K562 (cell line): ENCODE measurements around the gene KLB. TPM values are rescaled to one million over a fixed set of nuclear protein-coding genes. Genes with fewer than 3 reads are reported as not detected.

ENCODE experiments used
- ATAC-seq: fragments of 200-7000 bp; cut with Tn5 transposase; 3 replicates; pipeline ENCODE4 v1.9.1; 2020; ENCODE audit warnings: moderate library complexity
- BruUV-seq: library from RNA; stranded (reverse); fragments of 400-500 nt; replicated peaks from 2 replicates; lab custom pipeline; 2021; lab: Mats Ljungman, UMichigan
- CTCF ChIA-PET: fragments of 300-600 bp; formaldehyde crosslinking; extraction: SDS; loops from one replicate; lab custom pipeline; 2021; ENCODE audit warnings: low intra/inter-chr PET ratio; lab: Yijun Ruan, JAX
- POLR2A ChIA-PET: fragments of 300-600, 350-650 bp; sonication (Branson Sonifier 250); formaldehyde crosslinking; extraction: SDS; loops from one replicate; lab custom pipeline; 2021; ENCODE audit warnings: antibody characterized with exemption, inconsistent platforms; lab: Yijun Ruan, JAX
- DNase-seq, 4 experiments: peaks; one replicate each; pipeline versions ENCODE4 v3.0.0 to v3.0.0-alpha.2; 2011 to 2018; ENCODE audit warnings: low spot score in 3 of 4, mixed read lengths in 3 of 4; ENCODE audit errors: extremely low read depth in 1 of 4
- FAIRE-seq: peaks from 2 replicates; lab custom pipeline; 2011; peaks lifted over from hg19 to GRCh38; lab: Jason Lieb, UNC
- H2AFZ ChIP-seq: 2 replicates; pipeline ENCODE4 v1.6.0; 2011; ENCODE audit warnings: low read depth, low read length, control low read depth, inconsistent platforms
- H3K27ac ChIP-seq: fragments of 200-600 bp; 3 replicates; pipeline ENCODE4 v1.8.0; 2011; ENCODE audit warnings: low read depth, mild to moderate bottlenecking, control low read depth, inconsistent platforms, low read length, moderate library complexity, mixed read lengths; ENCODE audit errors: extremely low read depth
- H3K27me3 ChIP-seq, 2 experiments: fragments of 300-600 bp in 1 of 2; 2 replicates in 1 of 2; 3 replicates in 1 of 2; pipeline versions ENCODE4 v1.6.0 to v1.8.0; 2011; ENCODE audit warnings: inconsistent platforms in 2 of 2, low read length in 2 of 2, mild to moderate bottlenecking in 1 of 2, mixed read lengths in 1 of 2, moderate library complexity in 1 of 2; ENCODE audit not compliant: control insufficient read depth in 2 of 2, insufficient read depth in 2 of 2
- H3K36me3 ChIP-seq: fragments of 300-600 bp; 3 replicates; pipeline ENCODE4 v1.8.0; 2011; ENCODE audit warnings: mild to moderate bottlenecking, low read length, inconsistent platforms; ENCODE audit not compliant: control insufficient read depth, insufficient read depth
- H3K4me1 ChIP-seq, 2 experiments: fragments of 200-600 bp in 1 of 2; replicated peaks in 1 of 2; 2 replicates in 1 of 2; 3 replicates in 1 of 2; pipeline versions ENCODE4 v1.5.1 to v1.8.0; 2011; ENCODE audit warnings: inconsistent platforms in 2 of 2, low read length in 2 of 2, mild to moderate bottlenecking in 1 of 2, mixed read lengths in 1 of 2, moderate library complexity in 1 of 2; ENCODE audit not compliant: control insufficient read depth in 2 of 2, insufficient read depth in 2 of 2
- H3K4me2 ChIP-seq: 2 replicates; pipeline ENCODE4 v1.6.1; 2011; ENCODE audit warnings: low read length, control low read depth, inconsistent platforms, mixed read lengths; ENCODE audit not compliant: insufficient read depth
- H3K4me3 ChIP-seq: fragments of 200-600 bp; sonication (generic), shearing (Covaris generic); 2 replicates; pipeline ENCODE4 v1.5.1; 2016; ENCODE audit warnings: control low read depth, inconsistent platforms
- H3K79me2 ChIP-seq: fragments of 200-600 bp; 3 replicates; pipeline ENCODE4 v1.8.0; 2011; ENCODE audit warnings: low read length, inconsistent platforms; ENCODE audit not compliant: control insufficient read depth, insufficient read depth
- H3K9ac ChIP-seq, 2 experiments: 2 replicates each; pipeline versions ENCODE4 v1.6.0 to v1.6.1; 2011; ENCODE audit warnings: low read depth in 2 of 2, low read length in 2 of 2, control low read depth in 1 of 2, inconsistent platforms in 1 of 2, mild to moderate bottlenecking in 1 of 2, mixed read lengths in 1 of 2; ENCODE audit not compliant: insufficient read depth in 1 of 2
- H3K9me1 ChIP-seq: one replicate; pipeline ENCODE4 v1.6.0; 2011; ENCODE audit warnings: inconsistent platforms, mild to moderate bottlenecking, low read length, moderate library complexity; ENCODE audit not compliant: control insufficient read depth, insufficient read depth
- H3K9me3 ChIP-seq: replicated peaks from 2 replicates; pipeline ENCODE4 v1.5.1; 2011; ENCODE audit warnings: low read depth, low read length, inconsistent platforms; ENCODE audit not compliant: control insufficient read depth, insufficient read depth
- H4K20me1 ChIP-seq: replicated peaks from 2 replicates; pipeline ENCODE4 v1.6.1; 2011; ENCODE audit warnings: low read length, inconsistent platforms, mixed read lengths; ENCODE audit not compliant: control insufficient read depth, insufficient read depth
- BHLHE40 ChIP-seq: IDR thresholded peaks from 2 replicates; pipeline ENCODE4 v1.6.1; 2011; ENCODE audit warnings: low read length, improper control_type of control experiment
- EWSR1 ChIP-seq: fragments of 450-650 bp; IDR thresholded peaks from 2 replicates; pipeline ENCODE4 v1.6.1; 2018; ENCODE audit warnings: borderline replicate concordance, mild to moderate bottlenecking, low read depth, moderate library complexity; ENCODE audit not compliant: partially characterized antibody
- HDAC8 ChIP-seq: fragments of 450-650 bp; IDR thresholded peaks from 2 replicates; pipeline ENCODE4 v1.6.1; 2016; ENCODE audit warnings: mild to moderate bottlenecking, missing genetic modification characterization, moderate library complexity, missing compliant biosample characterization
- HEY1 ChIP-seq: fragments of 250-450 bp; sonication (Bioruptor Pico); IDR thresholded peaks from 2 replicates; pipeline ENCODE4 v1.5.0; 2020; ENCODE audit warnings: mild to moderate bottlenecking, moderate library complexity, borderline replicate concordance
- MAFG ChIP-seq: fragments of 450-650 bp; conservative IDR thresholded peaks from 2 replicates; pipeline ENCODE4 v1.6.1; 2016; ENCODE audit warnings: missing genetic modification characterization, missing compliant biosample characterization
- NBN ChIP-seq: fragments of 450-650 bp; IDR thresholded peaks from 2 replicates; pipeline ENCODE4 v1.6.1; 2016; ENCODE audit warnings: low read depth, mild to moderate bottlenecking
- SMC3 ChIP-seq: conservative IDR thresholded peaks from 2 replicates; pipeline ENCODE4 v1.6.1; 2011; ENCODE audit warnings: low read depth, low read length, improper control_type of control experiment; ENCODE audit not compliant: insufficient read depth
- STAT5B ChIP-seq: fragments of 250-450 bp; sonication (Bioruptor Pico); IDR thresholded peaks from 2 replicates; pipeline ENCODE4 v1.8.0; 2021; ENCODE audit warnings: mild to moderate bottlenecking, inconsistent platforms
- TRIM24 ChIP-seq, 2 experiments: fragments of 450-650 bp; IDR thresholded peaks; 2 replicates each; pipeline ENCODE4 v1.6.1; 2016
- YBX1 ChIP-seq: fragments of 450-650 bp; IDR thresholded peaks from 2 replicates; pipeline ENCODE4 v1.7.1; 2016; ENCODE audit warnings: mild to moderate bottlenecking
- ZBED1 ChIP-seq: IDR thresholded peaks from 2 replicates; pipeline ENCODE4 v1.6.1; 2014
- WGBS: fragments of 100-300 bp; shearing (Covaris generic); methylation state at CpG from one replicate; pipeline ENCODE4 v1.1.6; 2016; ENCODE audit warnings: low coverage, mixed read lengths; ENCODE audit not compliant: insufficient coverage; ENCODE audit errors: missing lambda C conversion rate; 5-methylcytosine and 5-hydroxymethylcytosine counted together
- in situ Hi-C: fragments of 300-500 bp; cut with MboI; formaldehyde crosslinking; loops from 4 replicates; pipeline ENCODE4 v1.15.0; 2018; ENCODE audit warnings: inconsistent platforms, mixed read lengths
- intact Hi-C: fragments of 100-400 bp; cut with micrococcal nuclease; formaldehyde crosslinking; loops from 2 replicates; pipeline ENCODE4 v1.14.2; 2022
- polyA plus RNA-seq, 8 experiments: library from polyadenylated mRNA; depleted of rRNA in 4 of 8; stranded (reverse) in 5 of 8; unstranded in 3 of 8; fragments of >200 nt; fragmentation: Nextera tagmentation in 2 of 8; fragmentation: Illumina TruSeq in 1 of 8; extraction: Ambion mirVana in 2 of 8; extraction: Trizol in 1 of 8; gene quantifications; 2 replicates each; pipeline versions ENCODE4 v1.2.1 to v1.2.3, GENCODE V29; 2011 to 2014; ENCODE audit warnings: inconsistent platforms in 1 of 8, missing spikeins in 1 of 8
- total RNA-seq, 7 experiments: library from RNA; depleted of rRNA in 6 of 7; stranded (reverse); fragments of >200 nt in 6 of 7; fragmentation: Illumina TruSeq in 2 of 7; extraction: Trizol in 2 of 7; gene quantifications; 2 replicates each; pipeline versions ENCODE4 v1.2.1 to v1.2.3, GENCODE V29; 2011 to 2021; ENCODE audit warnings: low replicate concordance in 1 of 7
- TF ChIP-seq, protein P1 (sequence below): conservative IDR thresholded peaks from 2 replicates; pipeline ENCODE4 v1.6.1; 2011; ENCODE audit warnings: low read depth, mild to moderate bottlenecking, low read length; ENCODE audit not compliant: control insufficient read depth
- TF ChIP-seq, protein P2 (sequence below), 2 experiments: fragments of 250-450 bp in 1 of 2; fragments of 450-650 bp in 1 of 2; sonication (Bioruptor Pico) in 1 of 2; IDR thresholded peaks; 2 replicates each; pipeline versions ENCODE4 v1.6.1 to v1.8.0; 2016 to 2021; ENCODE audit warnings: mild to moderate bottlenecking in 2 of 2, moderate library complexity in 2 of 2, missing compliant biosample characterization in 1 of 2, missing genetic modification characterization in 1 of 2
- TF ChIP-seq, protein P3 (sequence below): sonication (generic); formaldehyde crosslinking; IDR thresholded peaks from 2 replicates; pipeline ENCODE4 v1.8.0; 2022; ENCODE audit warnings: missing genetic modification reagents, mild to moderate bottlenecking, moderate library complexity, borderline replicate concordance
- TF ChIP-seq, protein P4 (sequence below): sonication (generic); formaldehyde crosslinking; IDR thresholded peaks from 2 replicates; pipeline ENCODE4 v1.8.1; 2022; ENCODE audit warnings: missing genetic modification reagents

Gene KLB
- total and polyA plus RNA-seq, 9 of the 15 experiments (the other 6 are each of a cell fraction or from before 2014, with no cell fraction given) = 0.04 to 0.13 TPM; not detected in 7

DNA sequence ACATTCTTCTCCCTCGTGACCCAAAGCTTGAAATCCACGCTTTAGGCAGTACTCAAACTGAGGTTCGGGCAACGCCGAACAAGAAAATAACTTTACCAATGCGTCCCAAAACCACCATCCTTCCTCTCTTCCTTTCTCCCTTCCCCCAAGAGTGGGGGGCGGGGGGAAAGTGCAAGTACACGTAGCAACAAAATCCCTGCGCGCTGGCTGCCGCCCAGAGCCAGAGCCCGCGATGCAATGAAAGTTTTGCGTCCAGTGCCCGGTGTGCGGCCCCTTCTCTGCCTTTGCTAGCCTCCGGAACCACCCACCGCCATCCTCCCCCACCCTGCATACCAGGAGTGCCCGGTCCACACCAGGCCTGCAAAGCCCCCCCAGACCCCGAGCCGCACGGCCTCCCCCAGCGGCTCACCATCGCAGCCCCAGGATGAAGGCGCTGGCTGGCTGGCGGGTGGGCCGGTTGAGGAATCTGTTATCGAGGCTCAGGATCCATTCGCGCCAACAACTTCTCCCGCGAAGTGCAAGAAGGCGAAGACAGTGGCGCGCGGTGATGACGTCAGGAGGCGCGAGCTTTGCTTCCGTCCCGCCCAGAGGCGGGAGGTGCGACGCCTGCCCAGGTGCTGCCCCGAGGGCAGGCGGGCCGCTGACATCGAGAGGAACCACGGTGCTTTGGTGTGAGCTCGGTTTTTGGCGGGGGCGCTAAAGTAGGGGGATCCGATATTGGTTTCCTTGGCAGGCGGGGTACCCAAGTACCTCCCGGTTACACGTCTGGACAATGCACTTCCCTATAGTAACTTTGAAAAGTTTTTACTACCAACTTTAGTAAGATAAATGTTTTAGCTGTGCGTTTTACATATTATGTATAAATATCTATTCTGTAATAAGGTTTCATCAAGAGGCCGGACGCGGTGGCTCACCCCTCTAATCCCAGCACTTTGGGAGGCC, 40.6 kb upstream of the KLB start, which contains the start of gene RFC1:
Gene RFC1, minus strand, starts transcription at position 533 of the 942 bp plus-strand sequence. Its CDS starts 121 bp downstream, at position 412.
- Histone ChIP-seq H3K4me1 (peaks cover 3 to 9% of the 10 kb centered on the region in 2 experiments; a peak in 3 of 5 replicates), H3K9ac (peak within 1 kb of the TSS; percentile 86 to 97), H4K20me1 (no peaks in the 10 kb centered on the region), H3K9me1 (no peaks in the 10 kb centered on the region), H3K9me3 (0 out of 2 replicates have a peak, but pooled peaks cover 2% of the 10 kb centered on the region), H3K4me2 (peak within 1 kb of the TSS; percentile 92), H3K4me3 (peak within 1 kb of the TSS; percentile 69), H2AFZ (peak within 1 kb of the TSS; percentile 91), H3K79me2 (peaks cover 50% of the 10 kb centered on the region), H3K27ac (peak within 1 kb of the TSS; percentile 74), H3K27me3 (no peaks in the 10 kb centered on the region), H3K36me3 (peaks cover 3% of the 10 kb centered on the region; the same call in 1 of the 3 replicates)
- CTCF ChIA-PET = no interaction called here
- no TSS peak for BruUV-seq
- ATAC-seq (peak; percentile 91), FAIRE-seq (peak; percentile 85), DNase-seq (peak; percentile 83 to 97 (median 88))
- POLR2A ChIA-PET = interaction anchor here (0.6 to 2.2 kb wide), 11 partner anchors 9 to 488 kb away, joined by 3 to 9 read pairs (median 4); partner anchors contain the start of genes LIAS and RPL9
- intact Hi-C loops = no loop called here
- 8% methylated on average over 47 of the region's 60 CpGs for WGBS
- in situ Hi-C loops = no loop called here
- TF ChIP-seq STAT5B (CRISPR knock-in tag) (no peak), SMC3 (no peak), HDAC8 (tag) (peak; percentile 75; the same call in 1 of the 2 replicates), BHLHE40 (peak; percentile 50; the same call in 1 of the 2 replicates), TRIM24 (IDR thresholded peaks at IDR 0.05) (peak; percentile 77 to 88), NBN (peak; percentile 95; the same call in 1 of the 2 replicates), MAFG (tag) (no peak), EWSR1 (no peak), HEY1 (CRISPR knock-in tag) (no peak), ZBED1 (no peak; the same call in 1 of the 2 replicates), YBX1 (no peak)
- TF ChIP-seq, protein P1, sequence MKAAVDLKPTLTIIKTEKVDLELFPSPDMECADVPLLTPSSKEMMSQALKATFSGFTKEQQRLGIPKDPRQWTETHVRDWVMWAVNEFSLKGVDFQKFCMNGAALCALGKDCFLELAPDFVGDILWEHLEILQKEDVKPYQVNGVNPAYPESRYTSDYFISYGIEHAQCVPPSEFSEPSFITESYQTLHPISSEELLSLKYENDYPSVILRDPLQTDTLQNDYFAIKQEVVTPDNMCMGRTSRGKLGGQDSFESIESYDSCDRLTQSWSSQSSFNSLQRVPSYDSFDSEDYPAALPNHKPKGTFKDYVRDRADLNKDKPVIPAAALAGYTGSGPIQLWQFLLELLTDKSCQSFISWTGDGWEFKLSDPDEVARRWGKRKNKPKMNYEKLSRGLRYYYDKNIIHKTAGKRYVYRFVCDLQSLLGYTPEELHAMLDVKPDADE = 0 out of 2 replicates have a peak, but pooled peaks have one; percentile 64
- TF ChIP-seq, protein P2, sequence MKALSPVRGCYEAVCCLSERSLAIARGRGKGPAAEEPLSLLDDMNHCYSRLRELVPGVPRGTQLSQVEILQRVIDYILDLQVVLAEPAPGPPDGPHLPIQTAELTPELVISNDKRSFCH (CRISPR knock-in tag; IDR thresholded peaks at IDR 0.05) = no peak
- TF ChIP-seq, protein P2 (tag; IDR thresholded peaks at IDR 0.05) = peak; percentile 68; the same call in 1 of the 2 replicates
- TF ChIP-seq, protein P3, sequence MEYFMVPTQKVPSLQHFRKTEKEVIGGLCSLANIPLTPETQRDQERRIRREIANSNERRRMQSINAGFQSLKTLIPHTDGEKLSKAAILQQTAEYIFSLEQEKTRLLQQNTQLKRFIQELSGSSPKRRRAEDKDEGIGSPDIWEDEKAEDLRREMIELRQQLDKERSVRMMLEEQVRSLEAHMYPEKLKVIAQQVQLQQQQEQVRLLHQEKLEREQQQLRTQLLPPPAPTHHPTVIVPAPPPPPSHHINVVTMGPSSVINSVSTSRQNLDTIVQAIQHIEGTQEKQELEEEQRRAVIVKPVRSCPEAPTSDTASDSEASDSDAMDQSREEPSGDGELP (CRISPR knock-in tag) = peak; percentile 96
- TF ChIP-seq, protein P4, sequence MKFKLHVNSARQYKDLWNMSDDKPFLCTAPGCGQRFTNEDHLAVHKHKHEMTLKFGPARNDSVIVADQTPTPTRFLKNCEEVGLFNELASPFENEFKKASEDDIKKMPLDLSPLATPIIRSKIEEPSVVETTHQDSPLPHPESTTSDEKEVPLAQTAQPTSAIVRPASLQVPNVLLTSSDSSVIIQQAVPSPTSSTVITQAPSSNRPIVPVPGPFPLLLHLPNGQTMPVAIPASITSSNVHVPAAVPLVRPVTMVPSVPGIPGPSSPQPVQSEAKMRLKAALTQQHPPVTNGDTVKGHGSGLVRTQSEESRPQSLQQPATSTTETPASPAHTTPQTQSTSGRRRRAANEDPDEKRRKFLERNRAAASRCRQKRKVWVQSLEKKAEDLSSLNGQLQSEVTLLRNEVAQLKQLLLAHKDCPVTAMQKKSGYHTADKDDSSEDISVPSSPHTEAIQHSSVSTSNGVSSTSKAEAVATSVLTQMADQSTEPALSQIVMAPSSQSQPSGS = peak; percentile 87; the same call in 1 of the 2 replicates
